T47D (cell line): ENCODE measurements around the gene ARHGEF6.
"Not testable (repeated sequence)": the region's sequence is repeated elsewhere in the genome, so short reads cannot be mapped to it uniquely, and the experiment has no call there.

ENCODE experiments used
- DNase-seq, 2 experiments: peaks; one replicate each; pipeline versions ENCODE4 v3.0.0 to v3.0.0-alpha.2; 2011 to 2012; ENCODE audit warnings: low read depth in 1 of 2, low spot score in 1 of 2
- JUND ChIP-seq: IDR thresholded peaks from 2 replicates; pipeline ENCODE4 v1.6.1; 2012; ENCODE audit warnings: low read depth
- in situ Hi-C: cut with HindIII; loops from 2 replicates; pipeline ENCODE4 v1.10.0; 2016; ENCODE audit warnings: low sequenced_read_pairs, low pct_unique_long_range_greater_than_20kb

Gene ARHGEF6

GRCh38 chrX:136778916-136779315, 1.8 kb downstream of the ARHGEF6 start:
- DNase-seq, result no peak
- in situ Hi-C loops, result no loop called here
- no peak for TF ChIP-seq JUND

- in situ Hi-C loops, result no loop called here
- no peak for TF ChIP-seq JUND
Measured at GRCh38 chrX:136778020-136778419, 2.7 kb downstream of the ARHGEF6 start.

GRCh38 chrX:136773648-136774047, 7.1 kb downstream of the ARHGEF6 start:
- DNase-seq, result no peak
- in situ Hi-C loops, result no loop called here
- TF ChIP-seq JUND, result no peak

More at GRCh38 chrX:136778020-136778419, 2.7 kb downstream of the ARHGEF6 start:
- DNase-seq, result no peak

- DNase-seq, in situ Hi-C loops: not testable (repeated sequence)
Measured at GRCh38 chrX:136771869-136772268, 8.9 kb downstream of the ARHGEF6 start.

- peak in 1 of 2 experiments; percentile 19 for DNase-seq
- TF ChIP-seq JUND, result no peak
- in situ Hi-C loops, result no loop called here
Measured at GRCh38 chrX:136768469-136769084, 12.2 kb downstream of the ARHGEF6 start.

DNA sequence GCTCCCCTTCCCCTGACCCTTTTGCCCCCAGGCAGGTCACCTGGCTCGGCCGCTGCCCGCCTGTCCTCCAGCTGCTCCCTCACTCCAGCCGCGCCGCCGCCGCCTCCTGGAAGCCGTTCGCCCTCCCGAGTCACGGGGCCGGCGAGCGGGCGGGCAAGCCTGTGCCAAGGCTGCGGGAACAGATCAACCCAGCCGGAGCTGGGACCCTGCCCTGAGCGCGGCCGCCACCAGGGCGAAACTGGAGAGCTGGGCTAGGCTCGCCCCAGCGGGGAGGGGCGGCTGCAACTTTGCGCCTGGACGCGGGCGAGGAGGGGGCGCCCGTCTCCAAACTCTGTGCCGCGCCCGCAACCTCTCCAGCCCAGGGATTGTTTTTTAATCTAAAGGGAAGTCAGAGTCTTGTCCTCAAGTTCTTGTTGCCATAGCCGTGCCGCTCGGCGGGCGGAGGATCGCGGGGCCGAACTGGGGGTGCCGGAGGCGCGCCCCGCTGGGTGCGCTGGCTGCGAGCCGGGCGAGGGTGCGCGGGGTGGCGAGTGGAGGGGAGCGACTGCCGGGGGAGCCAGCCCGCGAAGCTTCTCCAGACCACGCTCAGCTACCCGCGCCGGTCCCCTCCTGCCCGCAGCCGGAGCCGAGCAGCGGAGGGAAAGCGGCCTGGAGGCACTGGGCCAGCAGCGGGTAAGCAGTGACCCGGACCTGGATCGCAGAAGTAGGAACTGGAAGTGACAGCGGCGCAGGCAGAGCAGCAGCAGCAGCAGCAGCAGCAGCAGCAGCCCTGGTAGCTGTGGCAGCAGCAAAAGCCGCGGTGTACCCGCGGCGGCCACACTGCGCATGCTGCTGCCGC, 13.4 kb downstream of the ARHGEF6 start:
- in situ Hi-C loops, result no loop called here
- no peak for TF ChIP-seq JUND
- peak; percentile 31 to 63 for DNase-seq

DNA sequence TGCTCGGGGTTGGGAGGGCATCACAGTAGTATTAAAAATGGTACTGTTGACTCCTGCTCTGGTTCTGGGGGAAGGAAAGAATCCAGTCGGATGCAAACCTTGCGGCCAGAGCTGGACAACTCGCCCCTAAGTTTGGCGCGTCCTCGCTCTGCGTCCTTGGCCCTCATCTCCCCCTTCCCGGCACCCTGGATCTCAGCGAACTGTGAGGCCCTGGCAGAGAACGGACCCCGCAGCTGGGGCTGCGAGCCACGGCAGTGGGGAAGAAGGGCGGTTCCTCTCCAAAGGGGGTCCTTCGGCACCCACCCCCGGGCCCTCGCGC, 14.0 kb downstream of the ARHGEF6 start:
- TF ChIP-seq JUND, result no peak
- in situ Hi-C loops, result no loop called here
- no peak for DNase-seq

- in situ Hi-C loops, result no loop called here
- DNase-seq, result no peak
- no peak for TF ChIP-seq JUND
Measured at GRCh38 chrX:136765821-136766356, 14.8 kb downstream of the ARHGEF6 start.

GRCh38 chrX:136764206-136764605, 16.5 kb downstream of the ARHGEF6 start:
- in situ Hi-C loops, result no loop called here
- no peak for DNase-seq
- no peak for TF ChIP-seq JUND

GRCh38 chrX:136762820-136763452, 17.8 kb downstream of the ARHGEF6 start:
- DNase-seq, result no peak
- in situ Hi-C loops, result no loop called here
- no peak for TF ChIP-seq JUND

GRCh38 chrX:136761421-136761820, 19.3 kb downstream of the ARHGEF6 start:
- no peak for DNase-seq
- no peak for TF ChIP-seq JUND
- in situ Hi-C loops, result no loop called here

- no peak for TF ChIP-seq JUND
- no peak for DNase-seq
- in situ Hi-C loops, result no loop called here
Measured at GRCh38 chrX:136759968-136760367, 20.8 kb downstream of the ARHGEF6 start.

- TF ChIP-seq JUND, result no peak
- DNase-seq, result no peak
- in situ Hi-C loops, result no loop called here
Measured at GRCh38 chrX:136755411-136755810, 25.3 kb downstream of the ARHGEF6 start.
